CD14-positive monocyte (primary cell): ENCODE data around the gene NUP153. TPM values are rescaled to one million over a fixed set of nuclear protein-coding genes. Genes with fewer than 3 reads are reported as not detected.
A peak's percentile ranks its signal among the peaks of the same experiment; 100 is the strongest.

ENCODE experiments used
- DNase-seq, 3 donors: peaks; one replicate each; pipeline ENCODE4 v3.0.0-alpha.2; 2011 to 2022
- H2AFZ ChIP-seq: 2 replicates; pipeline ENCODE4 v1.6.0; 2012; ENCODE audit warnings: mild to moderate bottlenecking, low read depth, low read length, inconsistent platforms; ENCODE audit not compliant: insufficient read depth, poor library complexity, severe bottlenecking
- H3K27ac ChIP-seq, 2 donors: 1 replicate in 1 of 2; 2 replicates in 1 of 2; pipeline ENCODE4 v1.5.1; 2012 to 2013; ENCODE audit warnings: low read length in 2 of 2, control low read depth in 1 of 2, inconsistent platforms in 1 of 2, low read depth in 1 of 2, mild to moderate bottlenecking in 1 of 2
- H3K27me3 ChIP-seq, 2 donors: one replicate each; pipeline versions ENCODE4 v1.6.0 to v1.6.1; 2011 to 2013; ENCODE audit warnings: low read length in 2 of 2; ENCODE audit not compliant: control insufficient read depth in 2 of 2, insufficient read depth in 2 of 2
- H3K36me3 ChIP-seq, 2 donors: replicated peaks in 1 of 2; 1 replicate in 1 of 2; 2 replicates in 1 of 2; pipeline versions ENCODE4 v1.5.1 to v1.6.1; 2012 to 2013; ENCODE audit warnings: low read length in 2 of 2, control low read depth in 1 of 2, inconsistent platforms in 1 of 2, mild to moderate bottlenecking in 1 of 2; ENCODE audit not compliant: insufficient read depth in 2 of 2, control insufficient read depth in 1 of 2
- H3K4me1 ChIP-seq, 2 donors: 1 replicate in 1 of 2; 2 replicates in 1 of 2; pipeline versions ENCODE4 v1.5.1 to v1.6.1; 2012 to 2013; ENCODE audit warnings: low read length in 2 of 2, control low read depth in 1 of 2, inconsistent platforms in 1 of 2, mild to moderate bottlenecking in 1 of 2, moderate library complexity in 1 of 2; ENCODE audit not compliant: insufficient read depth in 2 of 2, control insufficient read depth in 1 of 2
- H3K4me2 ChIP-seq: replicated peaks from 2 replicates; pipeline ENCODE3; 2012; ENCODE audit warnings: low read length, moderate library complexity, mild to moderate bottlenecking; ENCODE audit not compliant: poor library complexity, severe bottlenecking; ENCODE audit errors: extremely low read depth
- H3K4me3 ChIP-seq, 3 experiments: fragments of 200-600 bp in 1 of 3; sonication (generic) in 1 of 3; replicated peaks in 1 of 3; 1 replicate in 2 of 3; 2 replicates in 1 of 3; pipeline ENCODE4 v1.5.1; 2011 to 2013; ENCODE audit warnings: low read length in 3 of 3, mild to moderate bottlenecking in 3 of 3, control low read depth in 2 of 3, low read depth in 2 of 3, inconsistent platforms in 1 of 3, moderate library complexity in 1 of 3
- H3K79me2 ChIP-seq: 2 replicates; pipeline ENCODE4 v1.6.0; 2012; ENCODE audit warnings: mild to moderate bottlenecking, control low read depth, inconsistent platforms, low read length, moderate library complexity; ENCODE audit not compliant: insufficient read depth
- H3K9ac ChIP-seq: 2 replicates; pipeline ENCODE4 v1.6.0; 2017; ENCODE audit warnings: low read length, mild to moderate bottlenecking; ENCODE audit not compliant: insufficient read depth, poor library complexity, severe bottlenecking
- H3K9me3 ChIP-seq, 2 donors: replicated peaks in 1 of 2; 1 replicate in 1 of 2; 2 replicates in 1 of 2; pipeline versions ENCODE4 v1.5.1 to v1.6.1; 2012 to 2013; ENCODE audit warnings: low read length in 2 of 2, control low read depth in 1 of 2; ENCODE audit not compliant: control insufficient read depth in 1 of 2, insufficient read depth in 1 of 2
- H4K20me1 ChIP-seq: 2 replicates; pipeline ENCODE4 v1.6.0; 2012; ENCODE audit warnings: mild to moderate bottlenecking, low read length, control low read depth, moderate library complexity; ENCODE audit not compliant: insufficient read depth
- H3K27ac Mint-ChIP-seq, 7 donors: one replicate each; pipeline ENCODE4 v1.8.0; 2020; ENCODE audit warnings: mild to moderate bottlenecking in 7 of 7, mixed read lengths in 7 of 7, moderate library complexity in 6 of 7, inconsistent platforms in 2 of 7
- H3K27me3 Mint-ChIP-seq, 3 donors: one replicate each; pipeline ENCODE4 v1.8.0; 2021 to 2022; ENCODE audit warnings: low read depth in 3 of 3, mild to moderate bottlenecking in 3 of 3, mixed read lengths in 3 of 3, moderate library complexity in 3 of 3, inconsistent platforms in 1 of 3
- H3K36me3 Mint-ChIP-seq, 2 donors: one replicate each; pipeline ENCODE4 v1.8.0; 2020; ENCODE audit warnings: mixed read lengths in 2 of 2, inconsistent platforms in 1 of 2, mild to moderate bottlenecking in 1 of 2
- H3K4me1 Mint-ChIP-seq: one replicate; pipeline ENCODE4 v1.8.0; 2020; ENCODE audit warnings: mild to moderate bottlenecking, mixed read lengths
- H3K4me3 Mint-ChIP-seq, 2 donors: one replicate each; pipeline ENCODE4 v1.8.0; 2020; ENCODE audit warnings: mild to moderate bottlenecking in 2 of 2, mixed read lengths in 2 of 2, moderate library complexity in 1 of 2
- H3K9me3 Mint-ChIP-seq, 7 donors: one replicate each; pipeline ENCODE4 v1.8.0; 2020 to 2022; ENCODE audit warnings: mixed read lengths in 7 of 7, mild to moderate bottlenecking in 6 of 7, moderate library complexity in 6 of 7, inconsistent platforms in 2 of 7
- WGBS: methylation state at CpG from one replicate; pipeline ENCODE4 v1.1.5; 2013; ENCODE audit warnings: missing lambda C conversion rate; ENCODE audit not compliant: insufficient coverage; 5-methylcytosine and 5-hydroxymethylcytosine counted together
- intact Hi-C, 2 donors: fragments of 100-400 bp; cut with micrococcal nuclease; formaldehyde crosslinking; loops; one replicate each; pipeline versions ENCODE4 v1.15.0 to v1.15.1; 2023
- polyA plus RNA-seq, 3 donors: library from polyadenylated mRNA; depleted of rRNA in 1 of 3; unstranded in 2 of 3; stranded (reverse) in 1 of 3; fragments of 300-500 nt in 2 of 3; fragments of >200 nt in 1 of 3; fragmentation: Illumina TruSeq in 2 of 3; gene quantifications; 1 replicate in 2 of 3; 2 replicates in 1 of 3; pipeline ENCODE4 v1.2.3, GENCODE V29; 2012 to 2021
- TF ChIP-seq, protein P1 (sequence below): fragments of 200-600 bp; IDR thresholded peaks from one replicate; pipeline ENCODE4 v1.8.0; 2022; ENCODE audit warnings: antibody characterized with exemption, mild to moderate bottlenecking

The NUP153 gene
- polyA plus RNA-seq, 3 donors, result 0.99 to 13.8 (median 2.3) TPM

DNA sequence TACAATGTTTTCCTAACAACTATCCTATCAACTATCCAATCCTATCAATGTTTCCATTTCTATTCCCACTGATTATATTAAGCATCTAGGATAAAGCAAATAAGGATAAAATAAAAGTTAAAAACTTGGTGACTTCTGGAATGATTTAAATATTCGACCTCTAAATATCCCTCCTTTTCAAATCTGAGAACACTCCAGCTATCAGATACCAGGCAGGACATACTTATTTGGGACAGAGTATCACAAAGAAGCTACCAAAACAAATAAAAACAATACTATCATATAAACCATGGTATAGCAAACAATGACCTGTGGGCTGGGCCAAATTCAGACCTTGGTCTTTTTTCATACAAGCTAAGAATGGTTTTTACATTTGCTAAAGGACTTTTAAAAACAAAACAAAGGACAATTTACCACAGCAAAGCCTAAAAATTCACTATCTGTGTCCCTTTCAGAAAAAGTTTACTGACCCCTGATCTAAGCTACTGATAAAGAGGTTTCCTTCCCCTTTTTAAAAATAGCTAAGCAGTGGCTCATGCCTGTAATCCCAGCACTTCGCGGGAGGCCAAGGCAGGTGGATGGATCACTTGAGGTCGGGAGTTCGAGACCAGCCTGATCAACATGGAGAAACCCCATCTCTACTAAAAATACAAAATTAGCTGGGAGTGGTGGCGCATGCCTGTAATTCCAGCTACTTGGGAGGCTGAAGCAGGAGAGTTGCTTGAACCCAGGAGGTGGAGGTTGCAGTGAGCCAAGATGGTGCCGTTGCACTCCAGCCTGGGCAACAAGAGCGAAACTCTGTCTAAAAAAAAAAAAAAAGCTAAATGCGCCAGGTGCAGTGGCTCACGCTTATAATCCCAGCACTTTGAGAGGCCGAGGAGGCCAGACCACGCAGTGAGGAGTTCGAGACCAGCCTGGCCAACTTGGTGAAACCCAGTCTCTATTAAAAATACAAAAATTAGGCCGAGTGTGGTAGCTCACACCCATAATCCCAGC, 6.0 kb downstream of the NUP153 start:
- 100% methylated on average over 2 of the region's 14 CpGs for WGBS
- H3K9me3 ChIP-seq, result no peaks in the 10 kb centered on the region
- no peak for DNase-seq
- H3K9me3 Mint-ChIP-seq, result peaks cover 0 to 3% (median 0%) of the 10 kb centered on the region in 7 donors
- no peaks in the 10 kb centered on the region for H3K36me3 ChIP-seq
- peaks cover 50 to 52% of the 10 kb centered on the region in 2 donors for H3K4me1 ChIP-seq
- H2AFZ ChIP-seq, result no peak overlapping the region
- H3K79me2 ChIP-seq, result peaks cover 100% of the 10 kb centered on the region
- H3K27ac Mint-ChIP-seq, result peak overlapping the region; percentile 28 to 82 (median 69)
- H3K4me1 Mint-ChIP-seq, result peaks cover 43% of the 10 kb centered on the region
- no peaks in the 10 kb centered on the region for H3K27me3 Mint-ChIP-seq
- peaks cover 88% of the 10 kb centered on the region for H4K20me1 ChIP-seq
- peaks cover 2 to 8% of the 10 kb centered on the region in 2 donors for H3K36me3 Mint-ChIP-seq
- TF ChIP-seq, protein P1, sequence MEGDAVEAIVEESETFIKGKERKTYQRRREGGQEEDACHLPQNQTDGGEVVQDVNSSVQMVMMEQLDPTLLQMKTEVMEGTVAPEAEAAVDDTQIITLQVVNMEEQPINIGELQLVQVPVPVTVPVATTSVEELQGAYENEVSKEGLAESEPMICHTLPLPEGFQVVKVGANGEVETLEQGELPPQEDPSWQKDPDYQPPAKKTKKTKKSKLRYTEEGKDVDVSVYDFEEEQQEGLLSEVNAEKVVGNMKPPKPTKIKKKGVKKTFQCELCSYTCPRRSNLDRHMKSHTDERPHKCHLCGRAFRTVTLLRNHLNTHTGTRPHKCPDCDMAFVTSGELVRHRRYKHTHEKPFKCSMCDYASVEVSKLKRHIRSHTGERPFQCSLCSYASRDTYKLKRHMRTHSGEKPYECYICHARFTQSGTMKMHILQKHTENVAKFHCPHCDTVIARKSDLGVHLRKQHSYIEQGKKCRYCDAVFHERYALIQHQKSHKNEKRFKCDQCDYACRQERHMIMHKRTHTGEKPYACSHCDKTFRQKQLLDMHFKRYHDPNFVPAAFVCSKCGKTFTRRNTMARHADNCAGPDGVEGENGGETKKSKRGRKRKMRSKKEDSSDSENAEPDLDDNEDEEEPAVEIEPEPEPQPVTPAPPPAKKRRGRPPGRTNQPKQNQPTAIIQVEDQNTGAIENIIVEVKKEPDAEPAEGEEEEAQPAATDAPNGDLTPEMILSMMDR, result no peak
- no peaks in the 10 kb centered on the region for H3K27me3 ChIP-seq
- no peak overlapping the region for H3K4me3 ChIP-seq
- H3K4me3 Mint-ChIP-seq, result no peak overlapping the region
- intact Hi-C loops, result loop anchor here (10.0 kb wide), 3 partner anchors 96 to 204 kb away; partner anchors contain the start of gene FAM8A1 (in 1 of the 2)
- H3K4me2 ChIP-seq, result no peak overlapping the region
- H3K9ac ChIP-seq, result no peak overlapping the region
- H3K27ac ChIP-seq, result peak overlapping the region in 1 of 2 donors; percentile 11

DNA sequence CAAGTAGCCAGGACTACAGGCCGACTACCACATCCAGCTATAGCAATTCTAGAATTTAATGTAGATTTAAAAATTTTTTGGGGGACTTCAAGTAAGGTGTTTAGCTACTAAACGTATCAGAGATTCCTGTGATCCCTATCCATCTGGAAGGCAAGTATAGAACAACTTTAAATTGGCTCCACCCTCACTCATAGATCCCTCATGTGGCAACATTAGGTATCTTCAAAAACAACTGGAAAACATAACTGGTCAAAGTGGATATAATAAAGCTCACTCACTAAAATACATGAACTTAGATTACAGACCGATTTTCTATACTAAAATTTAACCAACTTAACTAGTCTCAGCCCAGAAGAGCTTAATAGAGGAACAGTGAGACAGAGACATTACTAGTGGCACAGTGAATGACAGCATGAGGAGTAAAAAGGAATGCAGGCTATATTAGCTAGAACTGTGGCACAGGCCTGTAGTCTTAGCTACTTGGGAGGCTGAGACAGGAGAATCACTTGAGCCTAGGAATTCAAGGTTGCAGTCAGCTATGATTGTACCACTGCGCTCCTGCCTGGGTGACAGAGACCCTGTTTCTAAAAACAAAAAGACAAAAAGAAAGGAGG, 14.7 kb downstream of the NUP153 start:
- peaks cover 12 to 27% of the 10 kb centered on the region in 2 donors for H3K36me3 Mint-ChIP-seq
- no peaks in the 10 kb centered on the region for H3K4me1 ChIP-seq

More for the DNA sequence above, 14.7 kb downstream of the NUP153 start:
- no peak for DNase-seq
- Histone ChIP-seq H3K9ac (no peak overlapping the region), H4K20me1 (peaks cover 92% of the 10 kb centered on the region), H3K36me3 (peaks cover 13 to 17% of the 10 kb centered on the region in 2 donors), H3K4me3 (no peak overlapping the region), H3K79me2 (peaks cover 100% of the 10 kb centered on the region), H3K27me3 (no peaks in the 10 kb centered on the region), H3K27ac (peak overlapping the region in 1 of 2 donors; percentile 28), H3K4me2 (no peak overlapping the region), H2AFZ (no peak overlapping the region), H3K9me3 (no peaks in the 10 kb centered on the region)
- WGBS, result no CpG with 5 or more reads among the region's 4 CpGs
- H3K9me3 Mint-ChIP-seq, result no peaks in the 10 kb centered on the region
- TF ChIP-seq, protein P1, result no peak
- H3K27ac Mint-ChIP-seq, result peak overlapping the region in 5 of 7 donors; percentile 13 to 81 (median 48)
- H3K4me1 Mint-ChIP-seq, result peaks cover 5% of the 10 kb centered on the region
- intact Hi-C loops, result no loop called here
- no peaks in the 10 kb centered on the region for H3K27me3 Mint-ChIP-seq
- H3K4me3 Mint-ChIP-seq, result no peak overlapping the region
